Activated T-cell treated with anti-CD3 and anti-CD28 coated beads, Interleukin-2, amount 50 U/mL, for 1 hour (primary cell): Measurements from ENCODE around the gene FERD3L.
"Not testable (repeated sequence)": the region's sequence is repeated elsewhere in the genome, so short reads cannot be mapped to it uniquely, and the experiment has no call there.

ENCODE experiments used
- DNase-seq: peaks from one replicate; pipeline ENCODE4 v3.0.0-alpha.2; 2020

FERD3L gene

DNA sequence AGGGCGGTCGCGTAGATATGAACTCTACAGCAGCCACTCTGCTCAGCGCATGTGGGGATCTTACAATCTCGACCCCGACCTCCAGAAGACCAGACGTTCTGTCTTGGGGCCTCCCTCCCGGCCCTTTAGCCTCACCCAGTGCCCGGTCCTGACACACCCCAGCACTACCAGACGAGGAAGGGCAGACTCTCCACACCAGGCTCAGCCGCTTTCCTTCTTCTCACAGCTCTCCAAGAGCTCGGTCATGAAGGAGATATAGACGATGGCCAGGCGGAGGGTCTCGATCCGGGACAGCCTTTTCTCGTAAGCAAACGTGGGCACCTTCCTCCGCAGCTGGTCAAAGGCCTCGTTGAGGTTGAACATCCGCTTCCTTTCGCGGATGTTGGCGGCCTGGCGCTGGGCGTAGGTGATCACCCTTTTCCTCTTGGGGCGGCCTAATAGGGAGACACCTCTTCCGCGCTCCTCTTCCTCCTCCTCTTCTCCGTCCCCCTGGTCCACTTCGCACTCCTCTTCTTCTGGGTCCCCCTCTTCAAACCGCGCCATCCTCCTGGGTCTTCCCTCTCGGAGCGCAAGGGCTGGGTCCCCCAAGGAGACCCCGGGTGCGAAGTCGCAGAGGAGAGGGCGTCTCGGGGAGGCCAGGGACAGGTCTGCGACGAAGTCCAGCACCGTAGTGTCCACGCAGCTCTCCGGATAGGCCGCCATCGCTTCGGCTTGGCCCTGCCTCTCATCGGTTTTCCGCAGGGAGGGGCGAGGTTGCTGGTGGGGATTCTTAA, at the start of gene FERD3L:
Gene FERD3L, minus strand, starts transcription at position 761 of the 773 bp plus-strand sequence. Its CDS starts 59 bp downstream, at position 702.
- no peak for DNase-seq

DNA sequence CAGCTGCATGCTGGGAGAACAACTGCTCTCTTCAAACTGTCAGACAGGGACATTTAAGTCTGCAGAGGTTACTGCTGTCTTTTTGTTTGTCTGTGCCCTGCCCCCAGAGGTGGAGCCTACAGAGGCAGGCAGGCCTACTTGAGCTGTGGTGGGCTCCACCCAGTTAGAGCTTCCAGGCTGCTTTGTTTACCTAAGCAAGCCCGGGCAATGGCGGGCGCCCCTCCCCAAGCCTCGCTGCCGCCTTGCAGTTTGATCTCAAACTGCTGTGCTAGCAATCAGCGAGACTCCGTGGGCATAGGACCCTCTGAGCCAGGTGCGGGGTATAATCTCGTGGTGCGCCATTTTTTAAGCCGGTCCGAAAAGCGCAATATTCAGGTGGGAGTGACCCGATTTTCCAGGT, 49.2 kb upstream of the FERD3L start:
- DNase-seq, result not testable (repeated sequence)

DNA sequence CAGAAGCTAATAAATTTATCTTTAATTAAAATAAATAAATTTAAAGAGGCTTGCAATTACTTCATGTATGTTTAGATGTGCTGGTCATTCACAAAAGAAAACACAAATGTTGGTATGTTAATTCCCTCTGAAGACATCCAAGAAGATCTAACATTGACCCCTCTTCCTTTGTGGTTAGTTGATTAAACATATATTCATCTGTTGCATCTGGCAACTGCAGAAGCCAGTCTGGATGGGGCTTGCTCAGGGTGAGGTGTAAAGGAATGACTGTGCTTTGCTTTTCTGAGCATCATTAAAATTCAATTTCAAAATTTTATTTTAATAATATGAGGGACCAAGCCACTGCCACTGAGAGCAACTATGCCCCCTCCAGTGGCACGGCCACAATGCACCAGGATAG, 36.4 kb upstream of the FERD3L start:
- no peak for DNase-seq

- no peak for DNase-seq
These were observed 33.4 kb upstream of the FERD3L start for GRCh38 chr7:19178595-19178994.

GRCh38 chr7:19177269-19177668, 32.0 kb upstream of the FERD3L start:
- no peak for DNase-seq

DNA sequence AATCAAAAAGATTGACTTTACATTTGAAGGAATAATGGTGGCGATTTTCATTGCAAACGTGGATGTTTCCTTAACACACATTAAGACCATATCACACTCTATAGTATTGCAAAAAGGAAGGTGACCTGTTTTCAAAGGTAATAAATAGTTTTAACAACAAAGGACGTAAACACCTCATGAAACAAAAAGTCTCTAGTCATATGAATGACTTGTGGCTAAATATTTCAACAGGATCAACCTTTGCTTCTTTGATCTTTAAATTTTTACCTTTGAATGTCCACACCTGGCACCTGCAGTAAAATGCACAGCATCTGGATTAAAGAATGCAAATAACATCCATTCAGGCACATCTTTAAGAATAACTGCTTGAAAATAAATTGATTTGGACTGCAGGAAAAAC, 30.0 kb upstream of the FERD3L start:
- no peak for DNase-seq

DNA sequence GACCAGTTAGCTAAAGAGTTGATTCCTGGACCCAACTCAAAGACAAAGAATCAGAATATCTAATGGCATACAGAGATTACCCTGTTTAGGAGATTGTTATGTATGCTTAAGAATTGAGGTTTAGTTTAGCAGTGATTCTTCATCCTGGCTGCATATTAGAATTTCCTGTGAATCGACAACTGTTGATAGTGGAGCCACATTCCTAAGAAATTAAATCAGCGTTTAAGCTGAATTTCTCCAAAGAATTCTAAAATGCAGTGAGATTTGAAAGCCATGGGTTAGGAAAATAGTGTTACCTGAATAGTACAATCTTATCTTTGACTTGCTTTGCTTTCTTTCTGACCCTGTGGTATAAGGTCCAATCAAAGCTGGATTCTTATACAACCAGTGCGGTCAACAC, 16.4 kb upstream of the FERD3L start:
- DNase-seq, result no peak

DNA sequence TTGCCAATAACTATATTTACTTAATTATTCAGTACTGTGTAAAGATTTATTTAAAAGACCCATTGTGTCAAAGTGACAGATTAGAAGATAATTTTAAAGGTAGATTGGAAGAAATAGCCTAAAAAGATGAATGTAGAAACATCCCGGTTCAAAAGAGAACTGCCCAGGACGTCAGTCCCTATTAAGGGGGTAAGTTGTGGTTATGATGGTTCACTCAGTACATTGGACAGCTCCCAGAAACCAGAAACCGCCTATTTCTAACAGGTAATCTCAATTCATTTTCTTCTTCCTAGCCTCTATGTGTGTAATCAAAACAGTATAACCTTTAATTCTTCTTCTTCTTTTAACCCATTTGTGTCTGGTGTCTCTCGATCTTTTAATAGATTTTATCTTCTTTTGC, 1.5 kb upstream of the FERD3L start:
- DNase-seq, result no peak

GRCh38 chr7:19145434-19146115, 354 bp upstream of the FERD3L start:
- no peak for DNase-seq

DNA sequence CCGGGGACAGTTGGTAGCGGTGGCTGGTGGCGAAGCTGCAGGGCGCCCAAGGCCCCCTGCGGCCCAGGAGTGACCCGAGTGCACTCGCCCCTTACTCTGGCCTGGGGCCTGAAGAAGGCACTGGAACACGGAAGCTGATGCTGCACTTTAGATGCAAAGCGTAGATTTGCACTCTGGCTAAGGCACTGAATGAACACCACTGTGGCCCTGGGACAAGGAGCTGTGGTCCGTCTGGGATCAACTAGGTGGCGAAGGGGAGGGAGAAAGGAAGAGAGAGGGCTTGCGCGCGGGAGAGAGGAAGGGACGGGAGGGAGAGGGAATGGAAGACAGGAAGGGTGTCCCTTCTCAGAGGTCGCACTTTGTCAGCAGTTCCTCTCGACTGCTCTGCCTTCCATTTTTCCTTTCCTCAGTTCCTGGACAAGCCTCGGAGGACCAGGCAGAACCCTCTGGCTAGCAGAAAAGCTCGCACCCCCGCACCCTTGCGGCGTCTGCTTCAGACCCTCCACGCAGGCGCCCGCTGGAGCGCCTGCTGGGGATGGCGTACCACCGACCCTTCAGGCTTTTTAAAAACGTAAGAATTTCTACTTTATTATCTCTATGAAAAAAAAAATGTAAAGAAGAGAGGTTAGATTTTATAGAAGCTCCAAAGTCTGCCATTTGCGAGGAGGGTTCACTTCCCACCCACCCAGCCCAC, 1.2 kb downstream of the FERD3L start:
- no peak for DNase-seq

GRCh38 chr7:19139706-19140327, 5.4 kb downstream of the FERD3L start:
- DNase-seq, result no peak

- DNase-seq, result no peak
These were observed 11.3 kb downstream of the FERD3L start for GRCh38 chr7:19133886-19134285.

DNA sequence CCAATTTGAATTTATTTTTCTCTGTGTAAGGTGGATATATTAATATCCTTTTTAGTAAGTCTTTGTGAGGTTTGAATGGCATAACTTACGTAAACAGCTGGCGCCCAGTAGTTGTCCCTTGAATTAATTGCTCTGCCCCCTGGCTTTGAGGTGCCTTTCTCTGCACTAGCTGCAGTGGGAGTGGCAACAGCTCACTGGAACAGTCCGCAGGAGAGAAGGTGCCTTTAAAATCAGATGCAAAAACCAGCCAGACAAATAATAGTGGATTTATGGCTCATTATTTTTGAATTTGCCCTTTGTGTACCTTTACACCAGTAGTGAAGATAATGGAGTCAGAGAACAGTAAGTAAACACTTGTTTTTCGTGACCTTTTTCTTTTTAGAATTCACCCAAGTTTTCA, 11.8 kb downstream of the FERD3L start:
- DNase-seq, result no peak

DNA sequence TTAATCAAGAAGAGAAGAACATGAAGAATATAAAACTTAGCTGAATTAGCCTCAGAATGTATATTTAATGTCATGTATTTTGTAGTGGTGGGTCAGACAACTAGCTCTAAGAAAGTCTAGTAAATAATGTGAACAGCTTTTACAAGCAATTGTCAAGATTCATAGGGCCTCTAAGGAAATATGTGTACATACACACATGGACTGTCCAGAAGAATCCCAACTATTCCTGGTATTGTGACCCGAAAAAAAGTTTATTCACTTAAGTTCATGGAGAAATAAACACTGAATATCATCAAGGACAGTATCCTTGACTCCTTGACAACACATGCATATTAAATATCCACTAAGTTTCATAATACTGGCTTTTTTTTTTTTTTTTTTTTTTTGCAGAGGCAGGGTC, 16.4 kb downstream of the FERD3L start:
- no peak for DNase-seq

GRCh38 chr7:19121977-19122588, 23.1 kb downstream of the FERD3L start:
- no peak for DNase-seq

DNA sequence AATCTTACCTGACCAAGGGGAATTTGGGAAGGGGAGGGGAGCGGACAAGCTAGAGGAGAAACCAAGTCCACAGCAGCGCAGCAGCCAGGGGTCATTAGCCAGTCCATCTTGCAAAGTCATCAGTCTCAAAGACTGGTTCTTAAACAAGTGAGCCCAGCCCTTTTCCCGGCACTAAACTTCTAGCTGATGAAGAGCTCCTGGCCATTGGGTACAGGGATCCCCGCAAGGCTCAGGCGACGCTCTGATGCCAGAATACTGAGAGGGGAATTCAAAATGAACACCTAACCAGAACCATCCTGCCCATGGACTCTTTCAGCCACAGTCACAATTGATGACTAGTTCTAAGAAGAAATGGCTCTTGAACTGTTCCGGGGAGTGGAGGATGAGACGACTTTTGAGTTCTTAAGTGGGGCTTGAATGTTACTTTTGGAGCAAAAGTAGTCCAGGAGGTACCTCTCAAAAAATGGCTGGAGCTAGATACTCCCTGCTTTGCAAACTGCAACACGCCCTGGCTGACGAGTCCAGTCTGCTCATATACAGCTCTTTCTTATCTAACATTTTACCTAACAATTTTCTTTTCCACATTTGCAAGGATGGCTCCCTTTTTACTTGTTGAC, 25.2 kb downstream of the FERD3L start:
- no peak for DNase-seq

GRCh38 chr7:19119372-19119771, 25.8 kb downstream of the FERD3L start:
- no peak for DNase-seq

DNA sequence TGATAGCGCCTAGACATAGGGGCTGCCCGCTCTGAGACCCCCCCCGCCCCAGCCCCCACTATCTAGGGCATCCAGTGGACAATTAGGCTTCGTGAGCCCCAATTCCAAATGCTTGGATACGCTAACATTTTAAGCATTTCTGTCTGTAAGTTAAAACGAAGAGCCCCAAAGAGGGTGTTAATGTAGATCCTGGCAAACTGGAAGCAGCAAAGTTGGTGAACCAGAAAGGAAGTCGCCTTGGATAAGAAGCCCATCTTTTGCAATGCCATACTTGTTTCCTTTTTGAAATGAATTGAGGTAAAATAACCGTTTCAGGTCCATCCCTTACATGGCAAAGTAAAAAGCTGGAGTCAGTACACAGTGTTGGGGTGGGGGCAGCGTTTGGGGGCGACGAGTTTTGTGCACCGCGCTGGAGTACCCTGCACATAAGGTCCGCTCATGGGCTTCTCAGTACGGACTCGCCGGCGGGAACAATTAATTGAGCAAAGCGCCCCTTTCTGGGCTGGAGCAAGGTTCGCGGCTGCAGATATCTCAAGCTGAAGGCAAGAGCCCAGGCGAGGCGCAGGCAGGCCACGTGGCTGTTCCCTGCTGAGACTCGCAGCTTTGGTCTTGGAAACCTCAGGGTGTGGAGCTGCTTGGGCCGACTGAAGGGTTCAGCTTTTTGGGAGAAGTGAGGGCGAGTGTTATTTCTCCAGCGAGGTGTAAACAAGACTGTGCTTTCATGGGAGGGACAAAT, 26.4 kb downstream of the FERD3L start:
- no peak for DNase-seq

- DNase-seq, result no peak
These were observed 27.2 kb downstream of the FERD3L start for GRCh38 chr7:19117870-19118608.

GRCh38 chr7:19117091-19117869, 27.9 kb downstream of the FERD3L start, which contains the start of gene TWIST1:
Gene TWIST1, minus strand, starts transcription at chr7:19117636. Its CDS starts 315 bp downstream, at chr7:19117321.
- DNase-seq, result no peak
